Measurements from ENCODE around the gene RIOX2.

Gene RIOX2

DNA sequence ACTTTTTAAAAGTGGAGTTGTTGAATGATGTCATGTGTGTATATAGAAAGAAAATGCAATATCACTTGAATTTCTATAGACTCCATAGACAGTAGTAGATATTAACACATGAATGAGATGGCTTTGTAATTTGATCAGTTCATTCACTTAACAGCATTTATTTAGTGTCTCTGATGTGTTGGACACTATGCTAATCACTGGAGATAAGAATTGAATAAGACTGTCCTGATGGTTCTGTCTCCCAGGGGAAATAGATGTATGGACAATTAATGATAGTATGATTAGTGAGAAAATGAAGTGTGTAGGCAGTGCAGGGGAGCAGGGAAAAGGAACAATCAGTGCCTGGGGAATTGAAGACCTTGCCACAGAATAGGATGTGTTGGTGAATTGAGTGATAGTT is 72.9 kb downstream of the RIOX2 start:
- H3K4me1 ChIP-seq (ENCODE audit: insufficient read depth, poor library complexity, severe bottlenecking) = no peaks in the 10 kb centered on the region
- no peaks in the 10 kb centered on the region for H3K27me3 ChIP-seq (ENCODE audit: insufficient read depth, poor library complexity, severe bottlenecking)
- TF ChIP-seq, protein P1, sequence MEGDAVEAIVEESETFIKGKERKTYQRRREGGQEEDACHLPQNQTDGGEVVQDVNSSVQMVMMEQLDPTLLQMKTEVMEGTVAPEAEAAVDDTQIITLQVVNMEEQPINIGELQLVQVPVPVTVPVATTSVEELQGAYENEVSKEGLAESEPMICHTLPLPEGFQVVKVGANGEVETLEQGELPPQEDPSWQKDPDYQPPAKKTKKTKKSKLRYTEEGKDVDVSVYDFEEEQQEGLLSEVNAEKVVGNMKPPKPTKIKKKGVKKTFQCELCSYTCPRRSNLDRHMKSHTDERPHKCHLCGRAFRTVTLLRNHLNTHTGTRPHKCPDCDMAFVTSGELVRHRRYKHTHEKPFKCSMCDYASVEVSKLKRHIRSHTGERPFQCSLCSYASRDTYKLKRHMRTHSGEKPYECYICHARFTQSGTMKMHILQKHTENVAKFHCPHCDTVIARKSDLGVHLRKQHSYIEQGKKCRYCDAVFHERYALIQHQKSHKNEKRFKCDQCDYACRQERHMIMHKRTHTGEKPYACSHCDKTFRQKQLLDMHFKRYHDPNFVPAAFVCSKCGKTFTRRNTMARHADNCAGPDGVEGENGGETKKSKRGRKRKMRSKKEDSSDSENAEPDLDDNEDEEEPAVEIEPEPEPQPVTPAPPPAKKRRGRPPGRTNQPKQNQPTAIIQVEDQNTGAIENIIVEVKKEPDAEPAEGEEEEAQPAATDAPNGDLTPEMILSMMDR (IDR thresholded peaks at IDR 0.05; ENCODE audit: poor library complexity, severe bottlenecking) = no peak
- H3K36me3 ChIP-seq (ENCODE audit: low read depth) = no peaks in the 10 kb centered on the region; the same call in none of the 2 replicates
- H3K27ac ChIP-seq (ENCODE audit: poor library complexity, severe bottlenecking) = no peak overlapping the region
- DNase-seq (ENCODE audit: low spot score) = no peak
- H3K9me3 ChIP-seq (ENCODE audit: severe bottlenecking) = no peaks in the 10 kb centered on the region
- no peak overlapping the region for H3K4me3 ChIP-seq (ENCODE audit: severe bottlenecking)
- ATAC-seq (ENCODE audit: low read depth) = no peak

DNA sequence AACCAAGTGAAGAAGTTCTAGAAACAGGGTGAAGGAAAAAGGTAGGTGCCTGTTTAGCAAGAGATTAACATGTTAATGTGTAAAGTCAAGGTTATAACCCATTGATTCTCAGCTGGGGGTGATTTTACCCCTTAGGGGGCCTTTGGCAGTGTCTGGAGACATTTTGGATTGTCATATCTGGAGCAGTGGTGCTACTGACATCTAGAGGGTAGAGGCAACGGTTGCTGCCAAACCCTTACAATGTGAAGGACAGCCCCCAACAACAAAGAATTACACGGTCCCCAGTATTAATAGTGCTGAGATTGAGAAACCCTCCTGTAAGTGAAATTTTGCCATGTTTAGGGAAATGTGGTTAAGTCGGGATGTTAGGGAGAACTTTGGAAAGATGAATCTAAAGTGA is 75.7 kb downstream of the RIOX2 start:
- H3K27me3 ChIP-seq (ENCODE audit: insufficient read depth, poor library complexity, severe bottlenecking) = no peaks in the 10 kb centered on the region
- no peaks in the 10 kb centered on the region; the same call in 1 of the 2 replicates for H3K36me3 ChIP-seq (ENCODE audit: low read depth)
- H3K9me3 ChIP-seq (ENCODE audit: severe bottlenecking) = no peaks in the 10 kb centered on the region
- TF ChIP-seq, protein P1 (IDR thresholded peaks at IDR 0.05; ENCODE audit: poor library complexity, severe bottlenecking) = peak; percentile 21
- no peak overlapping the region for H3K4me3 ChIP-seq (ENCODE audit: severe bottlenecking)
- no peak for DNase-seq (ENCODE audit: low spot score)
- H3K4me1 ChIP-seq (ENCODE audit: insufficient read depth, poor library complexity, severe bottlenecking) = no peaks in the 10 kb centered on the region
- no peak for ATAC-seq (ENCODE audit: low read depth)
- H3K27ac ChIP-seq (ENCODE audit: poor library complexity, severe bottlenecking) = no peak overlapping the region

DNA sequence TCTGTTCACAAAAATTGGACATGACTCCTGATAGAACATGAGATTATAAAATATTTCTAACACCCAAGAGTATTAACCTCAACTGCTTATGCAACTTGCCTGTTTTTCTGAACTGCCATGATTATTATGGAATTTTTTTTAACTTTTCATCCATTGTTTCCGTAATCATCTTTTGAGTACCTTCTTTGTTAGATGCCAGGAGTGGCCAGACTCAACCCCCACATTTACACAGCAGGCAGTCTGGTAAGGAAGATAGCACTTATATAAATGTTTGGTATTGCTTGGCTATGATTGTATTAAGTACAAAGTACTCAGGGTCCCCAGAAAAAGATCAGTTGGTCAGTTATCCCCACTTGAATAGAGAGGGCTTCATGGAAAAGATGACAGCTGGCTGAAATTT is 76.1 kb downstream of the RIOX2 start:
- Histone ChIP-seq H3K27ac (ENCODE audit: poor library complexity, severe bottlenecking) (no peak overlapping the region), H3K9me3 (ENCODE audit: severe bottlenecking) (no peaks in the 10 kb centered on the region), H3K36me3 (ENCODE audit: low read depth) (no peaks in the 10 kb centered on the region; the same call in 1 of the 2 replicates), H3K4me3 (ENCODE audit: severe bottlenecking) (no peak overlapping the region), H3K27me3 (ENCODE audit: insufficient read depth, poor library complexity, severe bottlenecking) (no peaks in the 10 kb centered on the region), H3K4me1 (ENCODE audit: insufficient read depth, poor library complexity, severe bottlenecking) (no peaks in the 10 kb centered on the region)
- no peak for ATAC-seq (ENCODE audit: low read depth)
- TF ChIP-seq, protein P1 (IDR thresholded peaks at IDR 0.05; ENCODE audit: poor library complexity, severe bottlenecking) = no peak
- DNase-seq (ENCODE audit: low spot score) = no peak

DNA sequence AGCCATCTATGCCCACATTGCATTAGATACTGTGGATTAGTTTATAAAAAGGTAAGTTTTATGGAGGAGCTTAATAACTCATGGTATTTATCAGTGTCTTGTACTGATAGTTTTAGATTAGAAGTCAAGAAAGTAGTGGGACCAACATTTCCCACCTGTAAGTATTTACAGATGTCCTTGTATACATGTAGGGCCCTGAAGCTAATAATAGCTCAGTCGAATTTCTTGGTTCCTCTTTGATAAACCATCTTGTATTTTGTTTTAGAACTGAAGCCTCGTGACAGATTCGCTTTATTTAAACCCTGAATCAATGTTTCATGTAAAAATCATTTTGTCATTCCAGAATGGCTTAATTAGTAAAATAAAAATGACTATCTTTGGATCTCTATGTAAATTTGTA is 77.0 kb downstream of the RIOX2 start:
- Histone ChIP-seq H3K27ac (ENCODE audit: poor library complexity, severe bottlenecking) (no peak overlapping the region), H3K4me3 (ENCODE audit: severe bottlenecking) (no peak overlapping the region), H3K27me3 (ENCODE audit: insufficient read depth, poor library complexity, severe bottlenecking) (no peaks in the 10 kb centered on the region), H3K9me3 (ENCODE audit: severe bottlenecking) (no peaks in the 10 kb centered on the region), H3K36me3 (ENCODE audit: low read depth) (no peaks in the 10 kb centered on the region), H3K4me1 (ENCODE audit: insufficient read depth, poor library complexity, severe bottlenecking) (no peaks in the 10 kb centered on the region)
- ATAC-seq (ENCODE audit: low read depth) = no peak
- no peak for DNase-seq (ENCODE audit: low spot score)
- TF ChIP-seq, protein P1 (IDR thresholded peaks at IDR 0.05; ENCODE audit: poor library complexity, severe bottlenecking) = no peak

DNA sequence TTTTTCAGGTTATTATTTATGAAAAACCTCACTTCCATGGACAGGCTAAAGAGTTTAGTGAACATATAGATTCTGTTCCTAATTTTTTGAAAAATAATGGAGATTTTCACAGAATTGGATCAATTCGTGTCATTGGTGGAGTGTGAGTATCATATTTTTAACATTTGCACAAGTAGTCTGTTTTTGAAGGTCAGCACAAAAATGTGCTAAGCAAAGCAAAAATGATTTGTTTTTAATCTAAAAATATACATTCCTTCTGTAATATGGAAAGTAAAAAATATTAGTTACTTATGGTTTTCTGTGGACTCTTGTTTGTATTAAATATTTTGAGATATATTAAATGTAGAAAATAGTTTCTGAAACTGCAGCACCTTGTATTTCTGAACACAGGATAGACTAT is 79.4 kb downstream of the RIOX2 start:
- DNase-seq (ENCODE audit: low spot score) = no peak
- no peaks in the 10 kb centered on the region; the same call in 1 of the 2 replicates for H3K36me3 ChIP-seq (ENCODE audit: low read depth)
- TF ChIP-seq, protein P1 (IDR thresholded peaks at IDR 0.05; ENCODE audit: poor library complexity, severe bottlenecking) = no peak
- no peak for ATAC-seq (ENCODE audit: low read depth)
- no peak overlapping the region for H3K27ac ChIP-seq (ENCODE audit: poor library complexity, severe bottlenecking)
- H3K27me3 ChIP-seq (ENCODE audit: insufficient read depth, poor library complexity, severe bottlenecking) = no peaks in the 10 kb centered on the region
- no peak overlapping the region for H3K4me3 ChIP-seq (ENCODE audit: severe bottlenecking)
- H3K4me1 ChIP-seq (ENCODE audit: insufficient read depth, poor library complexity, severe bottlenecking) = no peaks in the 10 kb centered on the region
- H3K9me3 ChIP-seq (ENCODE audit: severe bottlenecking) = no peaks in the 10 kb centered on the region
